HG03097 (cell line): Measurements from ENCODE around the gene ST3GAL3.
"Not testable (repeated sequence)": the region's sequence is repeated elsewhere in the genome, so short reads cannot be mapped to it uniquely, and the experiment has no call there.

Experiments used
- ATAC-seq: cut with Tn5 transposase; IDR thresholded peaks from one replicate; pipeline ENCODE4 v1.9.1; 2021; ENCODE audit not compliant: unreplicated experiment, low FRiP score

The ST3GAL3 gene

DNA sequence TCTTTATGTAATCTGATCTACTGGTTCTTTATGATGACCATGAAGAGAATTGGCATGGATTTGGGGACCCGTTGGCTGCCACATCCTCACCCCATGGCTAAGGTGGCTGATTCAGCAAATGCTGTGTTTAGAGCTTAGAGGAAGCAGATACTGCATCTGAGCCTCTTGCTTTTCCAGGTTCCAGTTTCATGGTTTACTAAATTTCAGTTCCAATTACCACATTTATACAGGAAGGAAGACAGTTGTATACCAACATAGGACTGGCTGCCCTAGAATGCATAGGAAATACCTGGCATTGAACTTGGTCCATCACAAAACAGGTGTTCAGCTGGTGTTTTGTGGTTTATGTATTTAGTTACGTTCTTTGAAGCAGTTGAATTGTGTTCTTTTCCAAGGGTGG lies 107.1 kb downstream of the ST3GAL3 start:
- no peak for ATAC-seq

DNA sequence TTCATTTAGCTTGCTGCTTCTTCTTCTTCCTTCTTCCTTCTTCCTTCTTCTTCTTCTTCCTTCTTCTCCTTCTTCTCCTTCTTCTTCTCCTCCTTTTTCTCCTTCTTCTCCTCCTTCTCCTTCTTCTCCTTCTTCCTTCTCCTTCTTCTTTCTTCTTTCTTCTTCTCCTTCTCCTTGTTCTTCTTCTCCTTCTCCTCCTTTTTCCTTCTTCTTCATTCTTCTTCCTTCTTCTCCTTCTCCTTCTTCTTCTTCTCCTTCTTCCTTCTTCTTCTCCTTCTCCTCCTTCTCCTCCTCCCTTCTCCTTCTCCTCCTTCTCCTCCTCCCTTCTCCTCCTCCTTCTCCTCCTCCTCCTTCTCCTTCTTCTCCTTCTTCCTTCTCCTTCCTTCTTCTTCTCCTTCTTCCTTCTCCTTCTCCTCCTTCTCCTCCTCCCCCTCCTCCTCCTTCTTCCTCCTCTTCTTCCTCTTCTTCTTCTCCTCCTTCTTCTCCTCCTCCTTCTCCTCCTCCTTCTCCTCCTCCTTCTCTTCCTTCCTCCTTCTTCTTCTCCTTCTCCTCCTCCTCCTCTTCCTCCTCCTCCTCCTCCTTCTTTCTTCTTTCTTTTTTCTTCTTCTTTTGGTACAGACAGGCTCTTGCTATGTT lies 110.1 kb downstream of the ST3GAL3 start:
- no peak for ATAC-seq

DNA sequence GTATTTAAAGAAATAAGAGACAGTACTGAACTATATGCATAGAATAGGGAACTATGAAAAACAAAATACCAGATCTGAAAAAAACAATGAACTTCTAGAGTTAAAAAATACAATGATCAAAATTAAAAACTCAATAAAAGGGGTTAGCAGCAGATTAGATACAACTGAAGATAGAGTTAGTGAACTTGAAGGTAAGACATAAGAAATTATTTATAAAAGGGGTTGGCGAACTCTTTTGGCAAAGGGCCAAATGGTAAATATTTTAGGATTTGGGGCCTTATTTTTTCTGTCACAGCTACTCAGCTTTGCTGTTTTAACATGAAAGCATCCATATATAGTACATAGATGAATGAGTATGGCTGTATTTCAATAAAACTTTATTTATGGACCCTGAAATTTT lies 111.4 kb downstream of the ST3GAL3 start:
- no peak for ATAC-seq

DNA sequence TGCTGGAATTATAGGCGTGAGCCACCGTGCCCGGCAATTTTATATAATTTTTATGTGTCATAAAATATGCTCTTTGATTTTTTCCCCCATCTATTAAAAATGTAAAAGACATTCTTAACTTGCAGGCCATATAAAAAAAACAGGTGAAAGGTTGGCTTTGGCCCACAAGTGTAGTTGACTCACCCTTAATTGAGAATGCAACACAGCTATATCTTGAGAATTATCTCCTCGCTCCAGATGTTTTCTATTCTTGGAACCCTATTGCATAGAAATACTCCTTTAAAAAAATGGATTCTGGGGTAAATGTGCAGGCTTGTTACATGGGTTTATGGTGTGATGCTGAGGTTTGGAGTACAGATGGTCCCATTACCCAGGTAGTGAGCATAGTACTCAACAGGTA lies 112.0 kb downstream of the ST3GAL3 start:
- no peak for ATAC-seq

DNA sequence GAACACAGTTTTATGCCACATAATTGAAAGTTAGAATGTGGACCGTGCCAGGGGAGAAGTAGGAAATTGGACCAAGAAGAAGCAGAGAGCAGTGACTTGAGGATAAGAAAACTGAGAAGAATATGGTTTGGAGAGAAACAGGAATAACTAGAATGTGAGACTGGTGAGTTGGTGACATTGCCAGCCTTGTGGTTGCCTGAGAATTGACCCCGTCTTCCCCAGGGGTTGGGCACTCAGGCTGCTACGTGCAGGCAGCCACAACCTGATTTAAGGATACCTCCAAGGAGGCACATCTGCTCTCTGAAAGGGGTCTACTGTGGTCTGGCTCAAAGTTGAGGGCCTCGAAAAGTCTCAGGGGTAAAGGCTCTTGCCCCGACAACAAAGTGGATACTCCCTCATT lies 114.1 kb downstream of the ST3GAL3 start:
- ATAC-seq, result no peak

DNA sequence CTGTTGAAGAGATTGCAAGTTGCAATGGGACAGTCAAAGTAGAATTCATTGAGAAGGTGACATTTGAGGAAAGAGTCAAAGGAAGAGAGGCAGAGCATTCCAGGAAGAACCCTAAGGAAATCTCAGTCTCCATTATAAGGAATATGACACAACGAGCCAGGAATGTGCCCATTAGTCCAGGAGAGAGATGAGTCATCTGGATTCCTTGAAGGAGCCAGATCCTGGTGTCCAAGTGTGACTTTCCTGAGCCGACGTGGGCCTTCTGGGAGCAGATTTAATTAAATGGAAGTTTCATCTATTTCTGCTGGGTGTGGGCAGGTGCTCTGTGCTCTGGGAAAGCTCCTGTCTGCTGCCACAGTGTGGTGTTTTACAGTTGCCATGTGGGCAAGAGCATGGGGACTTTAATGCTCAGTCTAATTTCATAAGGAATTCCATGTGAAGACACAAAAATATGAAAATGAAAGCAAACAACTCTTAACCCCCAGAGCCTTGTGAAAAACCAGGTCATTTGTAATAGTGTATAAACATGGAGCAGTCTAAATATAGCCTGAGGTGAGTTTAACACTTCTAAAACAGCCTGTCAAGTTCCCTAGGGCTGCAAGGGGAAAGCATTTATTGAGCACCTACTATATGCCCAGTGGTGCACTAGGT lies 114.8 kb downstream of the ST3GAL3 start:
- ATAC-seq, result no peak

DNA sequence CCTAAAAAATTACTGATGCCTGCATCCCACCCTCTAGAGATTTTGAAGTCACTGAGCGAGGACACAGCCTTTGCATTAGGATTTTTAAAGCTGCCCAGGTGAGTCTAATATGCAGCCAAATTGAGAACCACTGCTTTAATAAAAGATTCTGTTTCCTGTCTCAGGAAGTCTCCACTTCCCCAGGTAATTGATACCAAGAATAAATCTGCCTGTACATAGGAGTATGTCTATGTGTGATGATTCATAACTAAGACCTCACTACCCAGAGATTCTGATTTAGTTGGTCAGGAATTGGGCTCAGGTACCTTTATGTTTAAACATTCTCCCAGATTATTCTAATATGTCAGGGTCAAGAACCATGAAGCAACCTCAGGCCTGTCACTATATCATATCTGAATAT lies 117.5 kb downstream of the ST3GAL3 start:
- ATAC-seq, result no peak

DNA sequence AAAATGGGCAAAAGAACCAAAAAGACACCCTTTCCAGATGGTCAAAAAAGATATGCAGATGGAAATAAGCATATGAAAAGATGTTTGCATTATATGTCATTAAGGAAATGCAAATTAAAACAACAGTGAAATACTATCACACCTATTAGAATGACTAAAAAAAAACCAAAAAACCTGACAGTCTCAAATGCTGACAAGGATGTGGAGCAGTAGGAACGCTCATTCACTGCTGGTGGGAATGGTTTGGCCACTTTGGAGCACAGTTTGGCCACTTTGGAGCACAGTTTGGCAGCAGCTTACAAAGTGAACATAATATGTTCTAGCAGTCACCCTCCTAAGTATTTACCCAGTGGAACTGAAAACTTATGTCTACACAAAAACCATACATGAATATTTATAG lies 121.2 kb downstream of the ST3GAL3 start:
- no peak for ATAC-seq

DNA sequence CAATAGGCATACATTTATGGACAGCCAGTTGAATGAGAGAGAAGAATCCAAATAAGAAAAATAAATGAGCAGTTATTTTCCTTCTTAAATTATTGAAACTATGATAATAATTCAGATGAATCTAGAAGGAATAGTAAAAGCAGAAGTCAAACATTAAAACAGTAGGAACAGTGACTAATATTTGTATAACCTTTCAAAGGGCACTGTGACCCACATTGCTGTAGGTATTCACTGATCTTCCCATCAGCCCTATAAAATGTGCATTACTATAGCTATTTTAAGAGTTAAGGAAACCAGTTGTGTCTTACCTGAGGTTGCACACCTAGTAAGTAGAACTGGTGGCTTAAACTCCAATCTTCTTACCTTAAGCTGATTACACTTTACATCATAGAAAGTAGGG lies 123.5 kb downstream of the ST3GAL3 start:
- ATAC-seq, result no peak

DNA sequence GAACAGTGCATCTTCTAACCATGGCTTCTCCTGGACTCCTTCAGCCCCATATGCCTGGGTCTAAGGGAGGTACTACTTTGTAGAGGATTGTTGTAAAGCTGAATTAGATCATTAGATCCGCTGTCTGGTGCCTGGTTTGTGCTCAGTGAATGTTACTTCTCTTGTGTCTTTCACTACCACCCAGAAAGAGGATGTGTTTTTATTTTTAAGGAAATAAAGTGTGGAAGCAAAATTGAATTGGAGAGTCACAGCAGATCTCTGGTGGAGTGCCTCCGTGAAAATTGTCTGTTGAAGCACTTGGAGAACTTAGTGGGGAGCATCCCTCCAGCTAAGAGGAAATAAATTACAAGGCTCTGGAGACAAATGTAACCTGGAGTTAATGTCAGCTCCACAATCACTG lies 124.5 kb downstream of the ST3GAL3 start:
- ATAC-seq, result no peak

DNA sequence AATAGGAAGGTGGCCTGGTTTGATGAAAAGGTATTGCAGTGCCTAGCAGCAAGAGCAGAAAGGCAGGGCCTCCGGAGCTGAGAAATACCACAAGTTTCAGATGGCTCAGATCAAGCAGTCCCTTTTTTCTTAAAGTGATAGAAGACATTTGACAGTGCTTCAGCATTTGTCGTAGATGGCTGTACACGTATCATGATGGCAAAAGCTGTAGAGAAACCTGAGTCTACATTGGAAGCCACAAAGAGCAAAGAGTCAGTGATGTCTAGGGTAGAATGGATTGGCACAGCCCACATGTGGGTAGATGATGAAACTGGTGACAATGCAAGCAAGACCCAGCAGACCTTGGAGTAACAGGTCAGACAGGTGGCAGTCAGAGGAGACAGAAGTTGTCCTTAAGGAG lies 124.9 kb downstream of the ST3GAL3 start:
- ATAC-seq, result no peak

DNA sequence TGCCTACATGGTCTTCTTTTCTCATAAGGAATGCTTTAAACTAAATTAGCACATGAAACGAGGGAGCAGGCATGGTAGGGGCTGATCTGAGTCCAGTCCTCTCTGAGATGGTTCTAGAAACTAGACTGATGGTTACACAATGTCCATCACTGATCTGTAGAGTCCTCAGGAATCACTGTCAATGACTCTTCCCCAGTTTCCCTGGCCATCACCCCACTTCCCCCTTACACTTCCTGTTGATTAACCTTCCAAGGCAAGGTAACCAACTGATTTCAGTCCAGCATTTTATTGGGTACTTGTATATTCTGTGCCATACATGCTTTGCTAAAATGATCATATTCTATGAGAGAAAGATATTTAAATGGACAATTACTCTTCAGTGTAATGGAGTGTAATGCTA lies 125.7 kb downstream of the ST3GAL3 start:
- ATAC-seq, result no peak

DNA sequence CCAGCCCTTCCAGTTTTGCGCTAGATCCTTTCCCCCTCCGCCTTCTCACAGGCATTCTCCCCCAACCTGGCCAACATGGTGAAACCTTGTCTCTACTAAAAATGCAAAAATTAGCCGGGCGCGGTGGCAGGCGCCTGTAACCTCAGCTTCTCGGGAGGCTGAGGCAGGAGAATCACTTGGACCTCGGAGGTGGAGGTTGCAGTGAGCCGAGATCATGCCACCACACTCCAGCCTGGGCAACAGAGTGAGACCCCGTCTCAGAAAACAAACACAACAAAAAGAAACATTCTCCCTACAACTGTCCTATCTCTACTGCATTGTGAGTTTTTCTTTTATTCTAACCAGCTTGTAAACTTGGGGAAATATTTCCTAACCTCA lies 126.6 kb downstream of the ST3GAL3 start:
- ATAC-seq, result not testable (repeated sequence)

DNA sequence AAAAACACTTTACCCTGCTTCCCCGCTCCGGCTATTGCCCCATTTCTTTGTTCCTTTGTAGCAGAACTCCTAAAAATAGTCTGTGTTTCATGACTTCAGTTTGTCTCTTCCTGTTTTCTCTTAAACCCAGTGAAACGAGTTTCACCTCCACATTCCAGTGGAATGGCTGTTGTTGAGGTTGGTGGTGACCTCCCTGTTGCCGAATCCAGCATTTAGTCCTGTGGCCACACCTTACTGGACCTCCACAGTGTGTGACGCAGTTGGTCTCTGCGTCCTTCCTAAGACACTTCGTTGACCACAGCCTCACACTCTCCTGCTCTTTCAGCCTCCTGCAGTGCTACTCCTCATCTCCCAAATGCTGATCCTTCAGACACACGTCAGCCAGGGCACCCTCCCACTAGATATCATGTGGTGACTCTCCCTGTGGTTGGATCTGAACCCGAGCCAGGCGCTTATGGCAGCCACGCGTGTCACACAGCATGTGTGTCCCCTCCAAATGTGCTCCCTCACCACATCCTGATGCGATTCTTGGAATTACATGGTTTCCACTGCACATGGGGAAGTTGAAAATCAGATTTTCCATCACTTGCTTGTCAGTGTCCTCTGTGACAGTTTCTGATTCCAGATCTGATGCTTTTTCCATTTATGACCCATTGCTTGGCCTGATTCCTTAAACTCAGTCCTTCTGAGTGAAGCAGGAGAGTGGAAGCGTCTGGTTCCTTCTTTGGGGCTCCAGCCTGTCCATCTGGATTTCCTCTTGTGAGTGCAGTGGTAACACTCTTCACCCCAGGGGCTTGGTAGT lies 127.1 kb downstream of the ST3GAL3 start:
- ATAC-seq, result no peak

DNA sequence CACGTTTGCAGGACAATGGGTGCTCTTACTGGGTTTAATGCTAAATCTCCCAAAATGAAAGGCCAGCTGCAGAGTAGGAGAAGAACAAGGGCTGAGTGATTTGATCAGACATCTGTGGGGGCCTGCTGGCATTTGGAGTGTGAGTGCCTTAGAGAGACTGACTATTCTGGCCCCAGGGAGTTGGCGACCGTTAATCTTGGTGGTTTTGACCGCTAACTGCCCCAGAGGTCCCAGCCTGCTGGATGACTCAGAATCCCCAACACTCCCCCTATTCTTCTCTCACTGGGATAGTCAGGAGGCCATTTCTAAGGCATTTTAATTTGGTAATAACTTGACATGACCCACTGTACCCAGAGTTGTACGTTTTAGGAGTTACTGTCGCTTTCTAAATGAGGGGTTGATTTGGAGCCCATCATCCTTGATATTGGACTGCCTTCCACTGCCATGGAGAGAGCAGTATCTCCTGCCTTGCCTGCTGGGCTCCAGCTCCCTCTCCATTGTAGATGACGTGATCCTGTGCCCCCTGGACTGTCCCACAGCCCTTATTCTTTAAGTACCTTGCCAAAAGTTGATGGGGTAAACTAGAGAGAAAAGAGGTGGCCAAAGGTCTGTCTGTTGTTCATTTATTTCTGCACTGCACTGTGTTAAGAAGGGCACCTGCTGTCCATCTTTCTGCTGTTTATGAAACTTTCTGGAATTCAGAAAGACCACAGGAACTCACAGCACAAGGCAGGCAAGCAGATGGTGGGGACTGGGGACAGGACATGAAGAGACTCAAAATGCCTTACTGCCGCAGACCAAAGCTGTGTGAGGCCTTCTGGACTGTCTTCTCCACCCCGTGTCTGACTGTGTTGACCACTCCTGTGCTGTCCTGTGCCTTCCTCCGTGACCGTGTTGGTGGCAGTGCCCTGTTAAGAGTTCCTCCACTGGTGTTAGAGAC lies 128.0 kb downstream of the ST3GAL3 start:
- ATAC-seq, result no peak

DNA sequence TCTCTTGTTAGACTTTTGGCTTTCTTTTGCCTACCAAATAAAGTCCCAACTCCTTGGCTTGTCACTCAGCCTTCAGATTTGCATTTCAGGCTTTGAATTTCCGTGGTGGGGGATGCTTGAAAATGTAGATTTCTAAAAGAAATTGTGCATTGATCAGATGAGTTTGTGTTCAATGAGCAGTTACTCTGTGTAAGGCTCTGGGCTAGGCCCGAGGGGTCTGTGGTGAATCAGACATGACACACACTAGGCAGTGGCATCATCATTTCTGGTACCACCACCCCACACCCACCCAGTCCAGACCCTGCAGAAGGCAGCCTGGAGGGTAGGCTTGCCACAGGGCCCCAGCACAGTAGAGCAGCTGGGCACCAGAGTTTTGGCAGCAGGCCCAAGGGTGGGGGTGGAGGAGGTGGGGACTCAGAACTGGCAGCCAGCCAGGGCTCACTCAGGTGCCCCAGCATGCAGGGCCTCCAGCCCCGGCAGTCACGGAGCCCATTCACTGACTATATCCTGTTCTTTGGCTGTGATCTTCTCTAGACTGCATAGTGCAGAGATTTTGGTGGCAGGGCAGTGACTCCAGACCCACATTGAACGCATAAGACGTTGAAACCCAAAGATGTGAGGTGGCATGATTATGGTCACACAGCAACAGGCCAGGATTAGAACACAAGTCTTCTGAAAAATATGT lies 129.1 kb downstream of the ST3GAL3 start:
- peak; percentile 42 for ATAC-seq

DNA sequence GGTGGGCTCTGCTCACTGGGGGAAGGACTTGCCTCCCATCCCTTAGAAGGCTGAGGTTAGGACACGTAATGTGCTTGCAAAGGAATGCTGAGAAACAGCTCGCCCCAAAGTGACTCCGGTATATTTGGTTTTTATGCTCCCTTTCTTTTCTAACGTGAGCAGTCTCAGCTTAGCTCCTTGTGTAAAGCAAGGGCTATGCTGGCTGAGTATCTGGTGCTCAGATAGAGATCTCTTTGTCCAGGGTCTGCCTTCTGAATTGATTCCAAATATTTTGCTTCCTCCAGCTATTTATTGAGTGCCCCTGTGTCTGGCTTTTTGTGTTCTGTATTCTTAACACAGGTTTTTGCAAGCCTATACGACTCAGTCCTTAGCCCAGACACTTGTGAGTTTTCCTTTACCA lies 131.7 kb downstream of the ST3GAL3 start:
- no peak for ATAC-seq

DNA sequence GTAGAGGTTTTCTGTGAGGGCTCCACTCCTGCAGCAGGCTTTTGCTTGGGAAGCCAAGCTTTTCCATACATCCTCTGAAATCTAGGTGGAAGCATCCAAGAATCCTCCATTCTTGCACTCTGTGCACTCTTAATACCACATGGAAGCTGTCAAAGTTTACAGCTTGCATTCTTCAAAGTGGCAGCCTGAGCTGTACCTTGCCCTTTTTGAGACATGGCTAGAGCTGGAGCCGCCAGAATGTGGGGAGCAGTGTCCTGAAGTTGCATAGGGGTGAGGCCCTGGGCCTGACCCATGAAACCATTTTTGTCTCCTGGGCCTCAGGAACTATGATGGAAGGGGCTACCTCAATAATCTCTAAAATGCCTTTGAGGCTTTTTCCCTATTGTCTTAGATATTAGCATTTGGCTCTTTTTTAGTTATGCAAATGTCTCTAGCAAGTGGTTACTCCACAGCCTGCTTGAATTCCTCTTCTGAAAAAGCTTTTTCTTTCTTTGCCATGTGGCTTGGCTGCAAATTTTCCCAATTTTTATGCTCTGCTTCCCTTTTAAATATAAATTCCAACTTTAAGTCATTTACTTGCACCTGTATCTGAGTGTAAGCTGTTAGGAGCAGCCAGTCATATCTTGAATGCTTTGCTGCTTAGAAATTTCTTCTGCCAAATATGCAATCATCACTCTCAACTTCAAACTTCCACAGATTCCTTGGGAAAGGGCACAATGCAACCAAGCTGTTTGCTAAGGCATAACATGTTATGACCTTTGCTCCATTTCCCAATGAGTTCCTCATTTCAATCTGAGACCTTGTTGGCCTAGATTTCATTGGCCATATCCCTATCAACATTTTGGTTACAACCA lies 134.2 kb downstream of the ST3GAL3 start:
- ATAC-seq, result no peak

DNA sequence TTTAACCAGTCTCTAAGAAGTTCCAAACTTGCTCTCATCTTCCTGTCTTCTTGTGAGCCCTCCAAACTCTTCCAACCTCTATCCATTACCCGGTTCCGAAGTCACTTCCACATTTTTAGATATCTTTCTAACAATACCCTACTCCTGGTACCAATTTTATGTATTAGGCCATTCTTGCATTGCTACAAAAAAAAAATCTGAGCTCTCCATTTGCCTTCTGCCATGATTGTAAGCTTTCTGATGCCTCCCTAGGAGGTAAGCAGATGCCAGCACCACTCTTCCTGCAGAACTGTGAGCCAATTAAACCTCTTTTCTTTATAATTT lies 134.8 kb downstream of the ST3GAL3 start:
- ATAC-seq, result no peak

DNA sequence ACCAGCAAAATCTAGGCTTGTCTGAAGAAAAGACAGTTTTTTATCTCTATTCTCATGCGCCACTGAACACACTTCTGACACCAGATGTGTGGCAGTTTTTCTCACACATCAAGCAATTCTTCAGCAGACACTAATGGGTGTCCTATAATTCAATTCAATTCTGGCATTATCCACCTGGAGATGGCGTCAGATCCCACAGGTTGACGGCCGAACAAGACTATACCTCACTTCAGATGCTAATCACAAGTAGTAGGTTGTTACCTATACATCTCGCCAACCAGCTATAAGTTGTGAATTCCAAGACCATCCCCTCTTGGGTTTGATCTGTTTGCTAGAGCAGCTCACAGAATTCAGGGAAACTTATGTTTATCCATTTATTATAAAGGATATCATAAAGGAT lies 136.3 kb downstream of the ST3GAL3 start:
- no peak for ATAC-seq
